ENCODE results near the gene PTPRK. TPM values are rescaled to one million over a fixed set of nuclear protein-coding genes. Genes with fewer than 3 reads are reported as not detected.

Gene PTPRK
- total RNA-seq, 4 donors from 2014 or later, result 40.1 to 82.0 (median 57.6) TPM

DNA sequence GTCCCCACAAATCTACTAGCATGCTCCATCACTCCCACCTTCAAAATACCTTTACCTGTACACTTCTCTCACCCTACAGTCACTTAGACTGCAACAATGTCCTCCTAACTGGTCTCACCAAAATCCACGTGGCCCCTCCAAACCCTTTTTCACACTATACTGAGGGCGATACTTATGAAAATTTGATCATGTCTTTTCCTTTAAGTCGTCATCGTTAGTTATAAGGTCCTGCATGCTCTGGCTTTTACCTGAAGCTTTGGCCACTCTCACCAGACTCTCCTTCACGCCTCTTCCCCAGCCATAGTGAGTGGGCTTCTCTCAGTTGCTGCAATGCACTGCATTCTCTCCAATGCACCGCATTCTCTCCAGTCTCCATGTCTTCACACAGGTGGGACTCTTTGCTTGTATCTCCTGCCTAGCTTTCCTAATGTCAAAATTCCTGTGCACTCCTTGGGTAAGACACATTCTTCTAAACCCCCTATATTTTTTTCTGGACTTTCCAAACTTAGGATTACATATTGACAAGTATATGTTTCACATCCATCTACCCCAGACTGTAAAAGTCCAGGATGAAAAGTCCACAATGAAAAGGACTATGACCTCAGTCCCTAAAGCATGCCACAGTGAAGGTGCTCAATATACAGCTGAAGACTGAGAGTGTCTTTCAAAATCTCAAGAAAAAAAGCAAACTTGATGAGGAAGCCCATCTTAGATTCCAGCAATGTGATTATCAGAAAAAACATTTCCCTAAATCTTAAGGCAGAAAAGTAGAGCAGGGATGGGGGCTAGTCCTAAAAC, 24.7 kb downstream of the PTPRK start:
- Histone ChIP-seq H3K4me1 (peaks cover 10% of the 10 kb centered on the region), H3K27ac (no peak overlapping the region), H3K36me3 (no peaks in the 10 kb centered on the region), H3K4me3 (no peak overlapping the region), H3K27me3 (no peaks in the 10 kb centered on the region), H3K9me3 (no peaks in the 10 kb centered on the region)
- DNase-seq (ENCODE audit: low spot score in 2 of 2), result no peak
- 92% methylated on average over 6 of the region's 6 CpGs for WGBS
- no peak for TF ChIP-seq POLR2AphosphoS5 (IDR thresholded peaks at IDR 0.05)
- TF ChIP-seq POLR2A (IDR thresholded peaks at IDR 0.05), result no peak
- TF ChIP-seq, protein P1, sequence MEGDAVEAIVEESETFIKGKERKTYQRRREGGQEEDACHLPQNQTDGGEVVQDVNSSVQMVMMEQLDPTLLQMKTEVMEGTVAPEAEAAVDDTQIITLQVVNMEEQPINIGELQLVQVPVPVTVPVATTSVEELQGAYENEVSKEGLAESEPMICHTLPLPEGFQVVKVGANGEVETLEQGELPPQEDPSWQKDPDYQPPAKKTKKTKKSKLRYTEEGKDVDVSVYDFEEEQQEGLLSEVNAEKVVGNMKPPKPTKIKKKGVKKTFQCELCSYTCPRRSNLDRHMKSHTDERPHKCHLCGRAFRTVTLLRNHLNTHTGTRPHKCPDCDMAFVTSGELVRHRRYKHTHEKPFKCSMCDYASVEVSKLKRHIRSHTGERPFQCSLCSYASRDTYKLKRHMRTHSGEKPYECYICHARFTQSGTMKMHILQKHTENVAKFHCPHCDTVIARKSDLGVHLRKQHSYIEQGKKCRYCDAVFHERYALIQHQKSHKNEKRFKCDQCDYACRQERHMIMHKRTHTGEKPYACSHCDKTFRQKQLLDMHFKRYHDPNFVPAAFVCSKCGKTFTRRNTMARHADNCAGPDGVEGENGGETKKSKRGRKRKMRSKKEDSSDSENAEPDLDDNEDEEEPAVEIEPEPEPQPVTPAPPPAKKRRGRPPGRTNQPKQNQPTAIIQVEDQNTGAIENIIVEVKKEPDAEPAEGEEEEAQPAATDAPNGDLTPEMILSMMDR (IDR thresholded peaks at IDR 0.05), result no peak
- TF ChIP-seq EP300 (IDR thresholded peaks at IDR 0.05), result no peak

DNA sequence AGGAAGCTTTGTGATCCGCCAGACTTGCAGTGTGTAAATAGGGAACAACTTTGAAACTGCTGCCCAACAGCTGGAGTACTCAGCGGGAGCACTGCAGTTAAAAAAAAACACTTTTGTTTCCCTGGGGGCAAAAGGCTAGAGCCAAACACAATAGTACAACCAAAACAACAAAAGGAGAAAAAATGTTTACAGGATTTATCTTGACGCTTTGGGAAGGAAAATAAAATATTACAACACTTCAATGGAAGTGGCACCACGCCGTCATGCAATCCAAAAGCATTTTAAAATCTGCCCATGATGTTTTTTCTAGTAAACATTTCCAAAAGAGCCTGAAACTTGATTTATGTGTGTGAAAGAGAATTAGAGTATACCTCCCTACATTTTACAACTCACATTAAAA, 26.0 kb downstream of the PTPRK start:
- WGBS, result 58% methylated on average over 5 of the region's 5 CpGs

DNA sequence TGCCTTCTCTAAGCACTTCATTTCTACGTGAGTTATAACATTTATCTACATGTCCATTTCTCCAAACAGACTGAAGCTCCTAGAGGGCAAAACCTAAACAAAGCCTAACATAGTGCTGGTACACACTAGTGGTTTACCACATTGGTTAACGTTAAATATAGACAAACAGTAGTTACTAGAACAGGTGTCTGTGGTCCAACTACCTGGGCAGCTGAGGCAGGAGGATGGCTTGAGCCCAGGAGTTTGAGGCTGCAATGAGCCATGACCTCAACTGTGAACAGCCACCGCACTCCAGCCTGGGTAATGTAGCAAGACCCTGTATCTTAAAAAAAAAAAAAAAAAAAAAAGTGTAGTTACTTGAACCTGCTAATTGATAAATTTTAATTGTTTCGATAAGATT, 26.5 kb downstream of the PTPRK start:
- H3K4me1 ChIP-seq, result peaks cover 17% of the 10 kb centered on the region
- no peak for TF ChIP-seq POLR2A (IDR thresholded peaks at IDR 0.05)
- TF ChIP-seq, protein P1 (IDR thresholded peaks at IDR 0.05), result no peak
- no peak for TF ChIP-seq EP300 (IDR thresholded peaks at IDR 0.05)
- TF ChIP-seq POLR2AphosphoS5 (IDR thresholded peaks at IDR 0.05), result no peak
- 86% methylated on average over 4 of the region's 4 CpGs for WGBS
- no peak for DNase-seq (ENCODE audit: low spot score in 2 of 2)
- no peaks in the 10 kb centered on the region for H3K9me3 ChIP-seq
- no peak overlapping the region for H3K27ac ChIP-seq
- H3K4me3 ChIP-seq, result no peak overlapping the region
- no peaks in the 10 kb centered on the region for H3K27me3 ChIP-seq
- H3K36me3 ChIP-seq, result no peaks in the 10 kb centered on the region

More for the DNA sequence above, 26.0 kb downstream of the PTPRK start:
- TF ChIP-seq, protein P1 (IDR thresholded peaks at IDR 0.05), result no peak
- TF ChIP-seq EP300 (IDR thresholded peaks at IDR 0.05), result no peak
- no peak for TF ChIP-seq POLR2A (IDR thresholded peaks at IDR 0.05)
- no peak for TF ChIP-seq POLR2AphosphoS5 (IDR thresholded peaks at IDR 0.05)
- H3K9me3 ChIP-seq, result no peaks in the 10 kb centered on the region
- no peak for DNase-seq (ENCODE audit: low spot score in 2 of 2)
- H3K4me1 ChIP-seq, result peaks cover 17% of the 10 kb centered on the region
- H3K36me3 ChIP-seq, result no peaks in the 10 kb centered on the region
- no peak overlapping the region for H3K27ac ChIP-seq
- no peaks in the 10 kb centered on the region for H3K27me3 ChIP-seq
- no peak overlapping the region for H3K4me3 ChIP-seq

DNA sequence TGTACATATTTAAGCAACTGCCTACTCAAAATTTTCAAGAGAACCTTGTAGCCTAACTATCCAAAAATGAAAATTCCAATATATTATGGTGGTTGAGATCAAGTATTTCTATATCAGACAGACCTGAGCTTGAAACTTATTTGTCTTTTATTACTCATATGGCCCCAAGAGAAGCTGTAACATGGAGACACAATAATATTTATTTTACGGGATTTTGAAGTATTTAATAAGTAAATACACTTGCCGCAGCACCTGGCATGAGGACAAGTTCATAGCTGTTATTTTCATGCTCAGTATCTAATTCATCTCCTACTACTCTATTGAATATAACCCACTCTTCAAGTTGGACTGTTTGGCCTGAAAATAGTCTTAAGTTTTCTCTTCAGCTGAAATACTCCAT, 28.0 kb downstream of the PTPRK start:
- WGBS, result 68% methylated on average over 2 of the region's 2 CpGs

More for the DNA sequence above, 28.0 kb downstream of the PTPRK start:
- DNase-seq (ENCODE audit: low spot score in 2 of 2), result no peak
- Histone ChIP-seq H3K27ac (peak overlapping the region; percentile 55), H3K36me3 (no peaks in the 10 kb centered on the region), H3K27me3 (no peaks in the 10 kb centered on the region), H3K4me3 (peak overlapping the region; percentile 36), H3K9me3 (no peaks in the 10 kb centered on the region), H3K4me1 (peaks cover 19% of the 10 kb centered on the region)
- no peak for TF ChIP-seq POLR2A (IDR thresholded peaks at IDR 0.05)
- TF ChIP-seq, protein P1 (IDR thresholded peaks at IDR 0.05), result no peak
- no peak for TF ChIP-seq EP300 (IDR thresholded peaks at IDR 0.05)
- TF ChIP-seq POLR2AphosphoS5 (IDR thresholded peaks at IDR 0.05), result no peak

All from suprapubic skin (tissue), 4 donors.